ENCODE results near the gene MBD5.

The MBD5 gene

GRCh38 chr2:148130581-148130980 is 109.7 kb downstream of the MBD5 start:
- no peak for DNase-seq

GRCh38 chr2:148132412-148132811 is 111.5 kb downstream of the MBD5 start:
- DNase-seq, result no peak

GRCh38 chr2:148135705-148136104 is 114.8 kb downstream of the MBD5 start:
- no peak for DNase-seq

GRCh38 chr2:148136441-148136840 is 115.5 kb downstream of the MBD5 start:
- no peak for DNase-seq

- DNase-seq, result no peak
These were observed 141.1 kb downstream of the MBD5 start for GRCh38 chr2:148161909-148162435.

- DNase-seq, result no peak
These were observed 142.0 kb downstream of the MBD5 start for GRCh38 chr2:148162871-148163270.

- no peak for DNase-seq
These were observed 145.1 kb downstream of the MBD5 start for GRCh38 chr2:148165975-148166374.

- no peak for DNase-seq
These were observed 146.4 kb downstream of the MBD5 start for GRCh38 chr2:148167241-148167766.

- no peak for DNase-seq
These were observed 147.0 kb downstream of the MBD5 start for GRCh38 chr2:148167855-148168254.

GRCh38 chr2:148172131-148172753 is 151.4 kb downstream of the MBD5 start:
- DNase-seq, result no peak

- DNase-seq, result no peak
These were observed 152.3 kb downstream of the MBD5 start for GRCh38 chr2:148173168-148173567.

- DNase-seq, result no peak
These were observed 156.7 kb downstream of the MBD5 start for GRCh38 chr2:148177559-148177958.

GRCh38 chr2:148179724-148180123 is 158.8 kb downstream of the MBD5 start:
- DNase-seq, result no peak

GRCh38 chr2:148184976-148185375 is 164.1 kb downstream of the MBD5 start:
- DNase-seq, result no peak

- DNase-seq, result no peak
These were observed 174.0 kb downstream of the MBD5 start for GRCh38 chr2:148194882-148195281.

- peak; percentile 31 for DNase-seq
These were observed 180.4 kb downstream of the MBD5 start for GRCh38 chr2:148201075-148202004.

- DNase-seq, result no peak
These were observed 181.3 kb downstream of the MBD5 start for GRCh38 chr2:148202237-148202636.

GRCh38 chr2:148207111-148207510 is 186.2 kb downstream of the MBD5 start:
- no peak for DNase-seq

- no peak for DNase-seq
These were observed 188.7 kb downstream of the MBD5 start for GRCh38 chr2:148209603-148210002.

- no peak for DNase-seq
These were observed 197.6 kb downstream of the MBD5 start for GRCh38 chr2:148218326-148219075.

- no peak for DNase-seq
These were observed 200.3 kb downstream of the MBD5 start for GRCh38 chr2:148221166-148221565.

- DNase-seq, result no peak
These were observed 201.0 kb downstream of the MBD5 start for GRCh38 chr2:148221926-148222325.

- no peak for DNase-seq
These were observed 211.0 kb downstream of the MBD5 start for GRCh38 chr2:148231858-148232257.
